GM18526 (cell line): Measurements from ENCODE around the gene PTPRN2.

Source experiments
- POLR2A ChIP-seq: IDR thresholded peaks from 3 replicates; pipeline ENCODE4 v1.6.1; 2011; ENCODE audit not compliant: insufficient read length; ENCODE audit errors: extremely low read depth

PTPRN2 gene

GRCh38 chr7:158135931-158136330, 451.7 kb downstream of the PTPRN2 start:
- no peak for TF ChIP-seq POLR2A

GRCh38 chr7:158134824-158135223, 452.8 kb downstream of the PTPRN2 start:
- TF ChIP-seq POLR2A: no peak

- no peak for TF ChIP-seq POLR2A
Observed at GRCh38 chr7:158133515-158134271, 453.9 kb downstream of the PTPRN2 start.

GRCh38 chr7:158133057-158133456, 454.6 kb downstream of the PTPRN2 start:
- no peak for TF ChIP-seq POLR2A

GRCh38 chr7:158130023-158130409, 457.6 kb downstream of the PTPRN2 start:
- TF ChIP-seq POLR2A: no peak

GRCh38 chr7:158129037-158130022, 458.3 kb downstream of the PTPRN2 start:
- TF ChIP-seq POLR2A: no peak

GRCh38 chr7:158128572-158128971, 459.1 kb downstream of the PTPRN2 start:
- no peak for TF ChIP-seq POLR2A

- TF ChIP-seq POLR2A: no peak
Observed at GRCh38 chr7:158127241-158127640, 460.4 kb downstream of the PTPRN2 start.

GRCh38 chr7:158126661-158127060, 461.0 kb downstream of the PTPRN2 start:
- no peak for TF ChIP-seq POLR2A

- TF ChIP-seq POLR2A: no peak
Observed at GRCh38 chr7:158125721-158126120, 461.9 kb downstream of the PTPRN2 start.

GRCh38 chr7:158125091-158125490, 462.5 kb downstream of the PTPRN2 start:
- no peak for TF ChIP-seq POLR2A

GRCh38 chr7:158124671-158125079, 462.9 kb downstream of the PTPRN2 start:
- TF ChIP-seq POLR2A: no peak

- no peak for TF ChIP-seq POLR2A
Observed at GRCh38 chr7:158123753-158124152, 463.9 kb downstream of the PTPRN2 start.

- no peak for TF ChIP-seq POLR2A
Observed at GRCh38 chr7:158123214-158123613, 464.4 kb downstream of the PTPRN2 start.

GRCh38 chr7:158121441-158122045, 466.1 kb downstream of the PTPRN2 start:
- no peak for TF ChIP-seq POLR2A

GRCh38 chr7:158120716-158121115, 466.9 kb downstream of the PTPRN2 start:
- TF ChIP-seq POLR2A: no peak
